Cardiac muscle cell (in vitro differentiated cells and primary cell): ENCODE results near the gene TERT. TPM values are rescaled to one million over a fixed set of nuclear protein-coding genes. Genes with fewer than 3 reads are reported as not detected.
"Not testable (repeated sequence)": the region's sequence is repeated elsewhere in the genome, so short reads cannot be mapped to it uniquely, and the experiment has no call there.

Experiments used
- DNase-seq, 2 donors: peaks; one replicate each; pipeline versions ENCODE4 v3.0.0 to v3.0.0-alpha.2; 2010 to 2017; ENCODE audit warnings: low read depth in 1 of 2, low spot score in 1 of 2
- H3K27ac ChIP-seq: fragments of 200-600 bp; sonication (generic); 2 replicates; pipeline ENCODE4 v1.5.1; 2016
- H3K27me3 ChIP-seq: fragments of 200-600 bp; sonication (generic); 2 replicates; pipeline ENCODE4 v1.6.0; 2016; ENCODE audit warnings: control low read depth
- H3K36me3 ChIP-seq: fragments of 200-600 bp; sonication (generic); 2 replicates; pipeline ENCODE4 v1.5.1; 2016; ENCODE audit warnings: control low read depth
- H3K4me1 ChIP-seq: fragments of 200-600 bp; sonication (generic); 2 replicates; pipeline ENCODE4 v1.8.1; 2017; ENCODE audit warnings: low read depth, mild to moderate bottlenecking, mixed run types
- H3K4me3 ChIP-seq: fragments of 200-600 bp; sonication (generic); 2 replicates; pipeline ENCODE4 v1.5.1; 2016; ENCODE audit warnings: mild to moderate bottlenecking
- H3K9me3 ChIP-seq: fragments of 200-600 bp; sonication (generic); 2 replicates; pipeline ENCODE4 v1.5.1; 2017; ENCODE audit warnings: low read depth, mild to moderate bottlenecking, control low read depth
- polyA plus RNA-seq: library from polyadenylated mRNA; unstranded; fragments of >200 nt; fragmentation: Nextera tagmentation; extraction: Ambion mirVana; gene quantifications from 2 replicates; pipeline ENCODE4 v1.2.1, GENCODE V29; 2016
- total RNA-seq: library from RNA; depleted of rRNA; stranded (reverse); fragments of >200 nt; gene quantifications from 2 replicates; pipeline ENCODE4 v1.2.3, GENCODE V29; 2016
- TF ChIP-seq, protein P1 (sequence below): IDR thresholded peaks from 2 replicates; pipeline ENCODE4 v1.5.1; 2012; ENCODE audit warnings: low read depth, mild to moderate bottlenecking, low read length

The TERT gene
- total and polyA plus RNA-seq, 2 experiments from 2014 or later, result 0.30 TPM; not detected in 1

DNA sequence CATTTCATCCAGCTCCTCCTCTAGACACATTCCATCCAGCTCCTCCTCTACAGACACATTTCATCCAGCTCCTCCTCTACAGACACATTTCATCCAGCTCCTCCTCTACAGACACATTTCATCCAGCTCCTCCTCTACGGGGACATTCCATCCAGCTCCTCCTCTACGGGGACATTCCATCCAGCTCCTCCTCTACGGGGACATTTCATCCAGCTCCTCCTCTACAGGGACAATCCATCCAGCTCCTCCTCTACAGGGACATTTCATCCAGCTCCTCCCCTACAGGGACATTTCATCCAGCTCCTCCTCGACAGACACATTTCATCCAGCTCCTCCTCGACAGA is 31.6 kb upstream of the TERT start:
- H3K27ac ChIP-seq, result peak overlapping the region; percentile 62
- H3K9me3 ChIP-seq, H3K4me1 ChIP-seq, H3K27me3 ChIP-seq, H3K4me3 ChIP-seq, DNase-seq: not testable (repeated sequence)
- peaks cover 11% of the 10 kb centered on the region for H3K36me3 ChIP-seq

DNA sequence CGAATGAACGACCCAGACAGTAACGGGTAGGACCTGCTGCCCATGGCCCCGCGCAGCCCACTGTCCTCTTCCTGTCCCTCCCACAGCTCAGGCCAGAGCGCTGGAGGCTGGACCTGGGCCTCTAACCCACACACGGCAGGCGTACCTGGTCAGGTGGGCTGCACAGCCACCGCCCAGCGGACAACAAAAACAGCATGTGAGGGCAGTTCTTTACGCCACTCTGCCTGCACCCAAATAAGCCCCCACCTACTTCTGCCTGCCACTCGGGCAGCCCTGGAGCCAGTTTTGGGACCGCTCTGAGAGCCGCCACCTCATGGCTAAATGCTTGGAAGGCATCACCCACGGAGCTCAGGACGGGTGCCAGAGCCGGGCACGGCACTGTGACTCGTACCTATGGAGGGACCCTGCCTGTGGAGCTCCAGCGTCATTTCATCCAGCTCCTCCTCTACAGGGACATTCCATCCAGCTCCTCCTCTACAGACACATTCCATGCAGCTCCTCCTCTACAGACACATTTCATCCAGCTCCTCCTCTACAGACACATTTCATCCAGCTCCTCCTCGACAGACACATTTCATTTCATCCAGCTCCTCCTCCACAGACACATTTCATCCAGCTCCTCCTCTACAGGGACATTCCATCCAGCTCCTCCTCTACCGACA is 31.1 kb upstream of the TERT start:
- Histone ChIP-seq H3K4me3 (no peak overlapping the region), H3K36me3 (peaks cover 9% of the 10 kb centered on the region), H3K9me3 (no peaks in the 10 kb centered on the region), H3K27me3 (no peaks in the 10 kb centered on the region), H3K4me1 (no peaks in the 10 kb centered on the region), H3K27ac (peak overlapping the region; percentile 62)
- TF ChIP-seq, protein P1, sequence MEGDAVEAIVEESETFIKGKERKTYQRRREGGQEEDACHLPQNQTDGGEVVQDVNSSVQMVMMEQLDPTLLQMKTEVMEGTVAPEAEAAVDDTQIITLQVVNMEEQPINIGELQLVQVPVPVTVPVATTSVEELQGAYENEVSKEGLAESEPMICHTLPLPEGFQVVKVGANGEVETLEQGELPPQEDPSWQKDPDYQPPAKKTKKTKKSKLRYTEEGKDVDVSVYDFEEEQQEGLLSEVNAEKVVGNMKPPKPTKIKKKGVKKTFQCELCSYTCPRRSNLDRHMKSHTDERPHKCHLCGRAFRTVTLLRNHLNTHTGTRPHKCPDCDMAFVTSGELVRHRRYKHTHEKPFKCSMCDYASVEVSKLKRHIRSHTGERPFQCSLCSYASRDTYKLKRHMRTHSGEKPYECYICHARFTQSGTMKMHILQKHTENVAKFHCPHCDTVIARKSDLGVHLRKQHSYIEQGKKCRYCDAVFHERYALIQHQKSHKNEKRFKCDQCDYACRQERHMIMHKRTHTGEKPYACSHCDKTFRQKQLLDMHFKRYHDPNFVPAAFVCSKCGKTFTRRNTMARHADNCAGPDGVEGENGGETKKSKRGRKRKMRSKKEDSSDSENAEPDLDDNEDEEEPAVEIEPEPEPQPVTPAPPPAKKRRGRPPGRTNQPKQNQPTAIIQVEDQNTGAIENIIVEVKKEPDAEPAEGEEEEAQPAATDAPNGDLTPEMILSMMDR, result no peak
- DNase-seq, result no peak

DNA sequence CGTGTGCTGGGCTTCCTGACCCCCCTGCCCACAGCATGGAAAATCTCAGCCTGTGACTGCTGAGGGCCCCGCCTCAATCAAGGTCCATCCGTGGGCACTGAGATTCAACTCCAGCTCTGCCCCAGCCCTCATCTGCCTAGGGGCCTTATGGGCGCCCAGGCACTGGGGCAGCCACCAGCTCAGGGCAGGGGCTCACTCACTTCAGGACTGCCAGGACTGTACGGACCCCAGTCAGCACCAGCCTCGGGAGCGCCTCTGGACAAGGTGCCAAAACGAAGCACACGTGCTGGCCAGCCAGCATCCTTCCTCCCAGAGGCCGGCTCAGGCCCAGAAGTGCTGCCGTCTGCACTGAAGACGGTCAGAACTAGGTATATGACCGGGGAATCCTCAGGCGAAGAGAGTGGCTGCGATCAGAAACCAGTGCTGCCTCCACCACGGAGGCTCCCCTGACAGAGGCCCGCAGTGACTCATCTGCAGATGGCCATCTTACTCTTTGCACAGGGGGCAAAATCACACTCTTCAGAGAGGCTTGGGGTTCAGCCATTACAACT is 30.4 kb upstream of the TERT start:
- no peak for DNase-seq
- peaks cover 15% of the 10 kb centered on the region for H3K36me3 ChIP-seq
- H3K9me3 ChIP-seq, result no peaks in the 10 kb centered on the region
- TF ChIP-seq, protein P1, result no peak
- no peak overlapping the region for H3K4me3 ChIP-seq
- no peak overlapping the region for H3K27ac ChIP-seq
- no peaks in the 10 kb centered on the region for H3K27me3 ChIP-seq
- H3K4me1 ChIP-seq, result no peaks in the 10 kb centered on the region

GRCh38 chr5:1324719-1325190 is 29.9 kb upstream of the TERT start:
- Histone ChIP-seq H3K9me3 (no peaks in the 10 kb centered on the region), H3K36me3 (peaks cover 18% of the 10 kb centered on the region), H3K4me3 (no peak overlapping the region), H3K4me1 (no peaks in the 10 kb centered on the region), H3K27ac (no peak overlapping the region), H3K27me3 (no peaks in the 10 kb centered on the region)
- TF ChIP-seq, protein P1, result no peak
- no peak for DNase-seq

- no peak overlapping the region for H3K27ac ChIP-seq
- H3K9me3 ChIP-seq, result no peaks in the 10 kb centered on the region
- H3K4me1 ChIP-seq, result no peaks in the 10 kb centered on the region
- no peaks in the 10 kb centered on the region for H3K27me3 ChIP-seq
- H3K4me3 ChIP-seq, result no peak overlapping the region
- no peak for DNase-seq
- peaks cover 18% of the 10 kb centered on the region for H3K36me3 ChIP-seq
- TF ChIP-seq, protein P1, result no peak
These were observed 29.4 kb upstream of the TERT start for GRCh38 chr5:1324301-1324700.

DNA sequence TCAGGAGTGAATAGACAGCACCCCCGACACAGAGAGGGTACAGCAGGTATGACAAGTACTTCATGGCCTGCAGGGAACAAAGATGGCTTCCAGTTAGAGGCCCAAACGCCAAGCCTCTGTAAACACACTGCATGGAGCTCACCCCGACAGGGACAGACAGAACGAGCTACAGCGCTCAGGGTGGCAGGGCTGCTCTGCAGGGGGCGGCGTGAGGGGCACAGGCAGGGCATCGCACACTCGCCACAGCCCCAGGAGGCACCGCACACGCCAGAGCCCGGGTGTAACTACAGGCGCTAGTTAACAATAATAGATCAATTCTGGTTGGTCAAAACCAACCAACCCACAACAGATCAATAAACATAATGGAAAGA is 28.9 kb upstream of the TERT start:
- DNase-seq, result no peak
- peaks cover 19% of the 10 kb centered on the region for H3K36me3 ChIP-seq

More for the DNA sequence above, 28.9 kb upstream of the TERT start:
- no peak overlapping the region for H3K4me3 ChIP-seq
- TF ChIP-seq, protein P1, result no peak
- H3K4me1 ChIP-seq, result no peaks in the 10 kb centered on the region
- no peaks in the 10 kb centered on the region for H3K27me3 ChIP-seq
- H3K9me3 ChIP-seq, result no peaks in the 10 kb centered on the region
- no peak overlapping the region for H3K27ac ChIP-seq
